ENCODE data around the gene ADIPOR2.

ADIPOR2 gene

GRCh38 chr12:1820896-1821291 lies 130.0 kb downstream of the ADIPOR2 start:
- WGBS, 2 experiments = 88% methylated on average over 11 of the region's 11 CpGs

DNA sequence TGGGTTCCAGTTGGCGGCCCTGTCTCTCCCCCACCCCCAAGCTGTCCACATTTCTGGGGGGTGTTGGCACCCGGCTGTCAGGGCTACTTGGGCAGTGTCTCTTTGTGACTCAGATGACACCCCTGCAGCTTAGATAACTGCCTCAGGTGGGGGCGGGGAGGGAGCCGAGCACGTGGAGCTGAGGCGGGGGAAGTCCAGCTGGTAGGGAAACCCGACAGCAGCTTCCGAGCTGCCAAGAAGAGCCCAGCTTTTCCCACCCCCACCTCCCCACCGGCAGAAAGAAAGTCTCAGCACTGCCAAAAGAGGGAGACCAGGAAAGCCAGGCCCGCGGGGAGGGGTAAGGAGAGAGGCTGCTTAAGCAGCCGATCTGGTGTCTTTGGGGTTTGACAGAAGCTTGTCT lies 130.9 kb downstream of the ADIPOR2 start:
- Histone ChIP-seq H3K9me3 (ENCODE audit: control insufficient read depth, low read length) (no peaks in the 10 kb centered on the region), H3K4me3 (ENCODE audit: insufficient read depth, low read depth, low read length) (no peak overlapping the region), H3K27me3 (ENCODE audit: control insufficient read depth, insufficient read depth, low read length, poor library complexity, severe bottlenecking) (peaks cover 44% of the 10 kb centered on the region), H3K4me1 (ENCODE audit: control insufficient read depth, insufficient read depth, low read length) (peaks cover 22% of the 10 kb centered on the region), H3K27ac (ENCODE audit: insufficient read depth, low read depth, low read length, poor library complexity, severe bottlenecking) (no peak overlapping the region), H3K36me3 (ENCODE audit: control insufficient read depth, insufficient read depth, low read length) (no peaks in the 10 kb centered on the region)
- 19 to 35% methylated on average over 9 to 12 of the region's 12 CpGs for WGBS, 2 experiments

More at GRCh38 chr12:1820896-1821291, 130.0 kb downstream of the ADIPOR2 start:
- Histone ChIP-seq H3K36me3 (ENCODE audit: control insufficient read depth, insufficient read depth, low read length) (no peaks in the 10 kb centered on the region), H3K4me1 (ENCODE audit: control insufficient read depth, insufficient read depth, low read length) (peaks cover 22% of the 10 kb centered on the region), H3K27me3 (ENCODE audit: control insufficient read depth, insufficient read depth, low read length, poor library complexity, severe bottlenecking) (peaks cover 47% of the 10 kb centered on the region), H3K27ac (ENCODE audit: insufficient read depth, low read depth, low read length, poor library complexity, severe bottlenecking) (no peak overlapping the region), H3K9me3 (ENCODE audit: control insufficient read depth, low read length) (no peaks in the 10 kb centered on the region), H3K4me3 (ENCODE audit: insufficient read depth, low read depth, low read length) (no peak overlapping the region)

GRCh38 chr12:1822699-1823098 lies 131.8 kb downstream of the ADIPOR2 start:
- Histone ChIP-seq H3K4me3 (ENCODE audit: insufficient read depth, low read depth, low read length) (no peak overlapping the region), H3K4me1 (ENCODE audit: control insufficient read depth, insufficient read depth, low read length) (peaks cover 22% of the 10 kb centered on the region), H3K27me3 (ENCODE audit: control insufficient read depth, insufficient read depth, low read length, poor library complexity, severe bottlenecking) (peaks cover 44% of the 10 kb centered on the region), H3K27ac (ENCODE audit: insufficient read depth, low read depth, low read length, poor library complexity, severe bottlenecking) (no peak overlapping the region), H3K36me3 (ENCODE audit: control insufficient read depth, insufficient read depth, low read length) (no peaks in the 10 kb centered on the region), H3K9me3 (ENCODE audit: control insufficient read depth, low read length) (no peaks in the 10 kb centered on the region)
- 77 to 81% methylated on average over 11 of the region's 11 CpGs for WGBS, 2 experiments

DNA sequence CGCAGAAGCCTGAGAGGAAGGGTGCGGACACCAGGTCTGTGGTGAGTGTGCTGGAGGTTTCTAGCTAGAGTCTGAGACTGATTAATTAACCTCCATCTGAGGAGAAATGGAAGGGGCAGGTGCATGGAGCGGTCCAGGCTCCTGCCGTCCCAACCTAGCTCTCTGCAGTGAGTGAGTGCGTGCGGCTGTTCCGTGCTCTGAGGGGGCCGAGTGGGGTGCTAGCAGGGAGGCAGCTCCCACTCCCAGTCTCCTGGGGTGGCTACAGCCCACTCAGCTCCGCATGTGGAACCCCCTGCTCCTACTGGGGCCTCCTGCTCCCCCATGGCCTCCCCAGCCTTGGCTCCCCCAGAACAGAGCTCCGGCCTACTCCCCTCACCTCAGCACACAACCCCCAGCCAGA lies 132.4 kb downstream of the ADIPOR2 start:
- Histone ChIP-seq H3K9me3 (ENCODE audit: control insufficient read depth, low read length) (no peaks in the 10 kb centered on the region), H3K4me1 (ENCODE audit: control insufficient read depth, insufficient read depth, low read length) (peaks cover 22% of the 10 kb centered on the region), H3K27me3 (ENCODE audit: control insufficient read depth, insufficient read depth, low read length, poor library complexity, severe bottlenecking) (peaks cover 44% of the 10 kb centered on the region), H3K4me3 (ENCODE audit: insufficient read depth, low read depth, low read length) (no peak overlapping the region), H3K27ac (ENCODE audit: insufficient read depth, low read depth, low read length, poor library complexity, severe bottlenecking) (no peak overlapping the region), H3K36me3 (ENCODE audit: control insufficient read depth, insufficient read depth, low read length) (no peaks in the 10 kb centered on the region)
- WGBS, 2 experiments = 93 to 95% methylated on average over 10 of the region's 10 CpGs

GRCh38 chr12:1825382-1826102 lies 134.7 kb downstream of the ADIPOR2 start:
- H3K4me1 ChIP-seq (ENCODE audit: control insufficient read depth, insufficient read depth, low read length) = peaks cover 10% of the 10 kb centered on the region
- H3K4me3 ChIP-seq (ENCODE audit: insufficient read depth, low read depth, low read length) = no peak overlapping the region
- no peak overlapping the region for H3K27ac ChIP-seq (ENCODE audit: insufficient read depth, low read depth, low read length, poor library complexity, severe bottlenecking)
- peaks cover 33% of the 10 kb centered on the region for H3K27me3 ChIP-seq (ENCODE audit: control insufficient read depth, insufficient read depth, low read length, poor library complexity, severe bottlenecking)
- H3K36me3 ChIP-seq (ENCODE audit: control insufficient read depth, insufficient read depth, low read length) = no peaks in the 10 kb centered on the region
- WGBS, 2 experiments = 91% methylated on average over 14 of the region's 14 CpGs
- H3K9me3 ChIP-seq (ENCODE audit: control insufficient read depth, low read length) = no peaks in the 10 kb centered on the region

GRCh38 chr12:1826401-1826800 lies 135.5 kb downstream of the ADIPOR2 start:
- no peak overlapping the region for H3K4me3 ChIP-seq (ENCODE audit: insufficient read depth, low read depth, low read length)
- no peak overlapping the region for H3K27ac ChIP-seq (ENCODE audit: insufficient read depth, low read depth, low read length, poor library complexity, severe bottlenecking)
- peaks cover 11% of the 10 kb centered on the region for H3K4me1 ChIP-seq (ENCODE audit: control insufficient read depth, insufficient read depth, low read length)
- H3K9me3 ChIP-seq (ENCODE audit: control insufficient read depth, low read length) = no peaks in the 10 kb centered on the region
- no peaks in the 10 kb centered on the region for H3K36me3 ChIP-seq (ENCODE audit: control insufficient read depth, insufficient read depth, low read length)
- WGBS, 2 experiments = 83 to 85% methylated on average over 15 of the region's 15 CpGs
- peaks cover 33% of the 10 kb centered on the region for H3K27me3 ChIP-seq (ENCODE audit: control insufficient read depth, insufficient read depth, low read length, poor library complexity, severe bottlenecking)

- no peaks in the 10 kb centered on the region for H3K36me3 ChIP-seq (ENCODE audit: control insufficient read depth, insufficient read depth, low read length)
- WGBS, 2 experiments = 84 to 86% methylated on average over 25 of the region's 25 CpGs
- peaks cover 33% of the 10 kb centered on the region for H3K27me3 ChIP-seq (ENCODE audit: control insufficient read depth, insufficient read depth, low read length, poor library complexity, severe bottlenecking)
- no peak overlapping the region for H3K4me3 ChIP-seq (ENCODE audit: insufficient read depth, low read depth, low read length)
- no peaks in the 10 kb centered on the region for H3K9me3 ChIP-seq (ENCODE audit: control insufficient read depth, low read length)
- H3K27ac ChIP-seq (ENCODE audit: insufficient read depth, low read depth, low read length, poor library complexity, severe bottlenecking) = no peak overlapping the region
- H3K4me1 ChIP-seq (ENCODE audit: control insufficient read depth, insufficient read depth, low read length) = peaks cover 6% of the 10 kb centered on the region
Observed at GRCh38 chr12:1826867-1827705, 136.2 kb downstream of the ADIPOR2 start.

DNA sequence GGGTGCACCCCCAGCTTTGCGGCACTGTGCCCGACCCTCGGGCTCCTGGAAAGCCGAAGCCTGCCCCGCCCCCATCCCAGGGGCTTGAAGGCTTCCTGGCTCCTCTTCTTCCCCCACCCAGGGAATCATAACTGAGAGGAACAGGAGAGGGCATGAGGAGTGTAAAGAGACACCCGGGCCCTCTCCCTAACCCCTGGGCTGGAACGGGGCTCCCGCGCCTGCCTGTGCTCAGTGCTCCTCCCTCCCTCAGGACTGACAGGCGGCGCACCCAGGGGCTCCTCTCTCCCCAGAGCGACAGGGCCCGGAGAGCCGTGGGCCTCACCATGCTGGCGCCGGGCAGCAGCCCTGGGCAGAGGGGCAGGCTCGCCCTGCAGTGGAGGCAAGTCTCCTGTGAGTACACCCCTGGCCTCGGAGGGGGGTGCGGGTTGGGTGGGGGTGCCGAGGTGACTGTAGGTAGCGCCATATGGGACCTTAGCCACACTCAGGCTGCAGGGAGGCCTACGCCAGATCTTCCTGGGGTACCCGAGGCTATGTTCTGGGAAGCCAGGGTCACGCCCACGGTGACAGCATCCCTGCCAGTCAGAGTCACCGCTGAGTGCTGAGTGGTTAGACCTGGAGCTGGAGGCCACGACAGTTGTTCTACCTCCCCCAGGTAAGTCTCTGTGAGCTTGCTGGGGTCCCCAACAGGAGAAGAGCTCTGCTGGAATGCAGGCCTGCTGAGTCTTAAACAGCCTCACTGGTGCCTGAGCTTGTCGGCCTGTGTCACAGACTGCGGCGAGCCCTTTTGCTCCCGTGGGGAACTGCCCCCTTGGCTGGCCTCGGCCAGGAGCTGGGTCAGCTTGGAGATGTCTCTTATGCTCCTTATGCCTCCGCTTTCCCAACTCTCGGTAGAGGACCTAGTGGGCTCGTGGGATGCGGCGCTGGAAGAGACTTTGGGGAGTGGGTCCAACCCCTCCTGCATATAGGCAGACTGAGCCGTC lies 137.2 kb downstream of the ADIPOR2 start:
- 89 to 91% methylated on average over 38 of the region's 38 CpGs for WGBS, 2 experiments
- Histone ChIP-seq H3K4me3 (ENCODE audit: insufficient read depth, low read depth, low read length) (no peak overlapping the region), H3K4me1 (ENCODE audit: control insufficient read depth, insufficient read depth, low read length) (peaks cover 3% of the 10 kb centered on the region), H3K9me3 (ENCODE audit: control insufficient read depth, low read length) (no peaks in the 10 kb centered on the region), H3K36me3 (ENCODE audit: control insufficient read depth, insufficient read depth, low read length) (no peaks in the 10 kb centered on the region), H3K27me3 (ENCODE audit: control insufficient read depth, insufficient read depth, low read length, poor library complexity, severe bottlenecking) (peaks cover 23% of the 10 kb centered on the region), H3K27ac (ENCODE audit: insufficient read depth, low read depth, low read length, poor library complexity, severe bottlenecking) (no peak overlapping the region)

DNA sequence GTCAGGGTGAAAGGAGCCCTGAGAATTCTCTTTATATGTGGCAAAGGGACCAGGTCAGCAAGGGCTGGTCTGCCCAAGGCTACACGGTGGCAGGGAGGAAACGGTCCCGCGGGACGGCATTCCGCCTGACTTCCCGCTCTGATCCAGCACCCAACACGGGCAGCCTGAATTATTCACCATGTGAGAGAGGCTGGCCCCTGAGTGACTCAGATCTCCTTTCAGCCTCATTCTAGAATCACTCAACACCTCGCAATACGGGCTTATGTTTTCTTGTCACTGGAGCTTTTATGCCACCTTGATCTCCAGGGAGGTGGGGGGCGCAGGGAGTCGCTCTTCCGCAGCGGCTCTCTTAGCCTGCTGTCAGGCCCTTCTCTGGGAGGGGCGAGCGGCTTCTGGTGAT lies 138.0 kb downstream of the ADIPOR2 start:
- Histone ChIP-seq H3K4me3 (ENCODE audit: insufficient read depth, low read depth, low read length) (no peak overlapping the region), H3K9me3 (ENCODE audit: control insufficient read depth, low read length) (no peaks in the 10 kb centered on the region), H3K27me3 (ENCODE audit: control insufficient read depth, insufficient read depth, low read length, poor library complexity, severe bottlenecking) (peaks cover 22% of the 10 kb centered on the region), H3K27ac (ENCODE audit: insufficient read depth, low read depth, low read length, poor library complexity, severe bottlenecking) (no peak overlapping the region), H3K36me3 (ENCODE audit: control insufficient read depth, insufficient read depth, low read length) (no peaks in the 10 kb centered on the region), H3K4me1 (ENCODE audit: control insufficient read depth, insufficient read depth, low read length) (peaks cover 3% of the 10 kb centered on the region)
- 91 to 92% methylated on average over 16 of the region's 16 CpGs for whole genome bisulfite sequencing, 2 experiments

All from ectodermal cell (in vitro differentiated cells).